ES-I3 (cell line): Measurements from ENCODE around the gene GRAMD2B.
"Not testable (repeated sequence)": the region's sequence is repeated elsewhere in the genome, so short reads cannot be mapped to it uniquely, and the experiment has no call there.

Experiments used
- H3K36me3 ChIP-seq: 2 replicates; pipeline ENCODE4 v1.6.1; 2013; ENCODE audit warnings: mild to moderate bottlenecking, low read length, control low read depth, moderate library complexity; ENCODE audit not compliant: insufficient read depth
- H3K4me1 ChIP-seq: 2 replicates; pipeline ENCODE4 v1.6.1; 2013; ENCODE audit warnings: mild to moderate bottlenecking, control low read depth, low read length; ENCODE audit not compliant: insufficient read depth
- H3K9ac ChIP-seq: 2 replicates; pipeline ENCODE4 v1.6.1; 2013; ENCODE audit warnings: low read depth, mild to moderate bottlenecking, low read length, moderate library complexity
- H3K9me3 ChIP-seq: 2 replicates; pipeline ENCODE4 v1.6.1; 2013; ENCODE audit warnings: mild to moderate bottlenecking, low read length, moderate library complexity; ENCODE audit not compliant: control insufficient read depth, insufficient read depth

GRAMD2B gene

DNA sequence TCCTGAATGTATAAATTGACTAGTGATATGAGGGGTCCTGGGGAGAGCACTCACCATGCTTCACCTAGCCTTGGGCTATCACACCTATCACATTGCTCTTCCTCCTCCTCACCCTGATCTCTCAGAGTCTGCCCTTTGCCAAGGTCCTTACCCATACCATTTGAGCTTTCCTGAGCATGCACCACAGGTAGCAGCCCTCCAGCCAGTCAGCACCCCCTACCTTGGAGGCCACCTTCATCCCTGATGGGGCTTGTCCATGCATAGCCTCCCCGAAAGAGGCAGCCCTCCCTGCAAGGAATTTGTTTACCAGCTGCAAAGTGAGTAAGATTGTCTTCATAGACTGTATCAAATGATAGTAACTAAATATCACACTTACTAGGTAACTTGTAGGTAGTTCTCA, 88.8 kb downstream of the GRAMD2B start:
- no peaks in the 10 kb centered on the region for H3K36me3 ChIP-seq
- no peak overlapping the region for H3K9ac ChIP-seq
- H3K9me3 ChIP-seq, result no peaks in the 10 kb centered on the region
- peaks cover 7% of the 10 kb centered on the region for H3K4me1 ChIP-seq

GRCh38 chr5:126512451-126512850, 89.2 kb downstream of the GRAMD2B start:
- H3K36me3 ChIP-seq, result no peaks in the 10 kb centered on the region
- H3K9ac ChIP-seq, result no peak overlapping the region
- H3K9me3 ChIP-seq, result no peaks in the 10 kb centered on the region
- peaks cover 7% of the 10 kb centered on the region for H3K4me1 ChIP-seq

DNA sequence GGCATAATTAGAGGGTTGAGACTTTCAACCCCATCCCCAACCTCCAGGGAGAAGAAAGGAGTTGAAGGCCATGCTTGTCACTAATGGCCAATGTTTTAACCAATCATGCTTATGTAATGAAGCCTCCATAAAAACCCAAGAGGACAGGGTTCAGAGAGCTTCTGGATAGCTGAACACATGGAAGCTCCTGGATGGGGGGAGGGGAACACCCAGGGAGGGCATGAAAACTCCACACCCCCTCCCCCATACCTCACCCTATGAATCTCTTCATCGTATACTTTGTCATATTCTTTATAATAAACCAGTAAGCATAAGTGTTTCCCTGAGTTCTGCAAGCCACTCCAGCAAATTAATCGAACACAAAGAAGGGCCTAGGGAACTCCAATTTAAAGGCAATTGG, 90.1 kb downstream of the GRAMD2B start:
- Histone ChIP-seq H3K36me3 (no peaks in the 10 kb centered on the region), H3K4me1 (peaks cover 7% of the 10 kb centered on the region), H3K9me3 (no peaks in the 10 kb centered on the region), H3K9ac (no peak overlapping the region)

GRCh38 chr5:126513703-126514102, 90.5 kb downstream of the GRAMD2B start:
- Histone ChIP-seq H3K9me3 (no peaks in the 10 kb centered on the region), H3K9ac (no peak overlapping the region), H3K4me1 (peaks cover 7% of the 10 kb centered on the region), H3K36me3 (no peaks in the 10 kb centered on the region)

GRCh38 chr5:126514131-126514557, 90.9 kb downstream of the GRAMD2B start:
- Histone ChIP-seq H3K4me1 (peaks cover 7% of the 10 kb centered on the region), H3K9ac (no peak overlapping the region), H3K36me3 (no peaks in the 10 kb centered on the region), H3K9me3 (no peaks in the 10 kb centered on the region)

GRCh38 chr5:126514558-126515141, 91.4 kb downstream of the GRAMD2B start:
- H3K4me1 ChIP-seq, result peaks cover 7% of the 10 kb centered on the region
- no peaks in the 10 kb centered on the region for H3K9me3 ChIP-seq
- H3K36me3 ChIP-seq, result no peaks in the 10 kb centered on the region
- H3K9ac ChIP-seq, result no peak overlapping the region

DNA sequence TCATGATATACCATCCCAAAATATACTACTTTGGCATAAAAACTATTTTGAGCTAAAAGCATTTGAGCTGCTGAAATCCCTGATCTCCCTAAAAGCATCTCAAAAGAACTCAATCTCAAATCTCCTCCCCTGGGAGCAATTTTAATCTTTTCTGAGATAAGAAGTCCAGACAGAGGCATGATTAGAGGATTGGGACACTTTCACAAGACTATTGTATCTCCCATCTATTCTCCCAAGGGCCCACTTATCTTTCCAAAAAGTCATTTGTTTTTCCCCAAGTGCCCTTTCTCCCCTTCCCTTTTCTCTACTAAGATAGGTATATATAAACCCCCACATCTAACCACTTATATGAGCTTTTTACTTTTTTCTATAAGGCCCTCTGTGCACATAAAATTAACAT, 92.1 kb downstream of the GRAMD2B start:
- Histone ChIP-seq H3K4me1 (peaks cover 11% of the 10 kb centered on the region), H3K9ac (no peak overlapping the region), H3K9me3 (no peaks in the 10 kb centered on the region), H3K36me3 (no peaks in the 10 kb centered on the region)

- Histone ChIP-seq H3K9ac (no peak overlapping the region), H3K36me3 (no peaks in the 10 kb centered on the region), H3K4me1 (peaks cover 14% of the 10 kb centered on the region), H3K9me3 (no peaks in the 10 kb centered on the region)
Observed at GRCh38 chr5:126516133-126516532, 92.9 kb downstream of the GRAMD2B start.

DNA sequence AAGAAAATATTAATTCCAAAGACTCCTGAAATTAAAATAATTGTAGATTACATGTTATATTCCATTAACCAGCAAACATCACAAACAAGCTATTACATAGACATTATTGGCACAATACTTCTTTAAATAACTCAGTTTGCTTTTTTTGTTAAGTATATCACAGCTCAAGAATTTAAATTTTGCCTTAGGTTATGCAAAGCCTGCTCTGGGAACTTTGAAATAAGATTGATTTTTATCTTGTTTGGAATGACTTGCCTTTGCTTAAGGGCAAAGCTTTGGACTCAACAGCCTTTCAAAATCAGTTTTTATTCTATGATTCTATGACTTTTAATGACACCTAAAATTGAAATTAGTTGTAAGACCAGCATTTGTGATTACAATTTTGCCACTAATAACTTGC, 93.6 kb downstream of the GRAMD2B start:
- Histone ChIP-seq H3K4me1 (peaks cover 14% of the 10 kb centered on the region), H3K9ac (no peak overlapping the region), H3K9me3 (no peaks in the 10 kb centered on the region), H3K36me3 (no peaks in the 10 kb centered on the region)

- not testable (repeated sequence) for H3K9ac ChIP-seq, H3K9me3 ChIP-seq, H3K36me3 ChIP-seq
- peaks cover 12% of the 10 kb centered on the region for H3K4me1 ChIP-seq
Observed at GRCh38 chr5:126519223-126519622, 96.0 kb downstream of the GRAMD2B start.

DNA sequence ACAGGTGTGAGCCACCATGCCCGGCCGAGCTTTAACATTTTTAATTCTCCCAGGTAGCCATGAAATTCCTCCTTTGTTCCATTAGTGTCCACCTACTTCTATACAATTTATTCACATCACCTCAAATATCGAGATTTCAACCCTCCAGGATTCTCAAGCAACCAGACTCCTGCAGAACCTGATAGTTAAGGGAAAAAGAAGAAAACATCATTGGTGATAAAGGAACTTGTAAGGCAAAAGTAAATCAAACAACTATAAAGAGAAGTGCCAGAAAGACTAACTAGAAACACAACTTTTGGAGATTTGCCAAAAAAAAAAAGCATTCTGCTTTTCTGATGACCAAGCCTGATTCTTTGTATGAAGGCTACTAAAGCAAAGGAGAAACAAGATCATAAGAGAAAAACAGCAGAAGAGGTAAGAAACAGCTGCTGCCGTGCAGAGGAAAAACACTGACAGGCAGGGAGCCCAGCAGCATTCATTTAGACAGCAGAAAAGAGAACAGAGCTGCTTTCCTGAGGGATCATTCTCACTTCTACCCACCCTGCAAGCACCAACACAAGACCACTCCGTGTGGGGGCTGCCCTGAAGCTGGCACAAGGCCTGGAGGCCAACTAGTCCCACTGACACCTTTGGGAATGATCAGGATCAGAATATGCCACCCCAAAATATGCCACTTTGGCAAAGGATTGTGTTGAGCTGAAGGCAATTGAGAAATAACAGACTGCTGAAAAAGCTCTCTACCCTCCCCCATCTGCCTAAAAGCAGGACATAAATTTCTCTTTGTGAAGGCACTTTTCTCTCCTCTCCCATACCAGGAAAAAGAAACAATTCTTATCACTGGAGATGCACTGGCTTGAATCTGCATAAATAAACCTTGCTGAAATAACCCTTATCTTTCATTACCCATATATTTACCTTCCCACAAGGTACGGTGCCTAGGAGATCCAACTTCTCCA, 96.7 kb downstream of the GRAMD2B start:
- no peaks in the 10 kb centered on the region for H3K9me3 ChIP-seq
- H3K9ac ChIP-seq, result no peak overlapping the region
- H3K4me1 ChIP-seq, result peaks cover 8% of the 10 kb centered on the region
- no peaks in the 10 kb centered on the region for H3K36me3 ChIP-seq

DNA sequence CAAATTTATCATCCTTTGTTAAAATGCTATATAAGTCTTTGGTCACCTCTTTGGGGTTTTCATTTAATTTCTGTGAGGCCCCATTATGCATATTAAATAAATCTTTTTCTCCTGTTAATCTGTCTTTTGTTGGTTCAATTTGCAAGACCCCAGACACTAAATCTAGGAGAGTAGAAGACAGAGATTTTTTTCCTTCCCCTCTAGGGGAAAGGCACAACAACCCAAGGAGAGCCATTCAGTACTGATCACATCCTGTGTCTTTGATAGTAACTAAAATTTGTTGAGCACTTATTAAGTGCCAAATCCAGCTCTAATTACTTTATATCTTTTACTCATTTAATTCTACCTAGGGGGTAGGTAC, 97.4 kb downstream of the GRAMD2B start:
- Histone ChIP-seq H3K4me1 (peaks cover 8% of the 10 kb centered on the region), H3K36me3 (no peaks in the 10 kb centered on the region), H3K9ac (no peak overlapping the region), H3K9me3 (no peaks in the 10 kb centered on the region)

DNA sequence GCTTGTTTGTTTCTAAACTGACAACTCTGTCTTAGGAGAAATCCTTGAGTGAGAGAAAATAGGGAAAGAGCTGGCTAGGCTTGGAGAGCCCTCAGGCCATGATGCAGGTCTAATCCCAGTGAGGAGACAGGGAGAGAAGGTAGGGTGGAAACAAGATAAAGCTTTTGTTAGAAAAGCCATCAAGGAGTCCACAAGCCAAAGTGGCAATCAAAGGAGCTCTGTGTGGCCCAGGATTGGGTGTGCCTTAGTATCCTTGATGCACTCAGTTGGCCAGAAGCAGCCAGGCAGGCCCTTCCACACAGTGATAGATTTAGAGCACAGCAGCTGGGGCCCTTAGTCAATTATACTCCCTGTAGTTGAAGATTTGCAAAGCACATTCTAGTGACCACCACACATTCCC, 97.9 kb downstream of the GRAMD2B start:
- H3K36me3 ChIP-seq, result no peaks in the 10 kb centered on the region
- no peaks in the 10 kb centered on the region for H3K9me3 ChIP-seq

GRCh38 chr5:126523818-126524510, 100.8 kb downstream of the GRAMD2B start:
- no peaks in the 10 kb centered on the region for H3K36me3 ChIP-seq
- no peak overlapping the region for H3K9ac ChIP-seq
- peaks cover 8% of the 10 kb centered on the region for H3K4me1 ChIP-seq
- no peaks in the 10 kb centered on the region for H3K9me3 ChIP-seq

More for the DNA sequence above, 97.9 kb downstream of the GRAMD2B start:
- peaks cover 8% of the 10 kb centered on the region for H3K4me1 ChIP-seq
- H3K9ac ChIP-seq, result no peak overlapping the region
